ENCODE measurements around the gene ARL3. TPM values are rescaled to one million over a fixed set of nuclear protein-coding genes. Genes with fewer than 3 reads are reported as not detected.

ARL3 gene
- total RNA-seq, 1 donor: 5.8 TPM

GRCh38 chr10:102675666-102676533 is 38.3 kb downstream of the ARL3 start:
- Histone ChIP-seq H2AFZ (ENCODE audit: low read length) (peak overlapping the region; percentile 18), H3K4me3 (ENCODE audit: insufficient read depth, low read length) (peak overlapping the region; percentile 38), H4K20me1 (ENCODE audit: insufficient read depth, low read length) (no peaks in the 10 kb centered on the region), H3K27me3 (ENCODE audit: insufficient read depth, low read length) (no peaks in the 10 kb centered on the region), H3K9me3 (ENCODE audit: low read depth, low read length) (no peaks in the 10 kb centered on the region), H3K79me2 (ENCODE audit: insufficient read depth, low read length) (no peaks in the 10 kb centered on the region), H3K36me3 (ENCODE audit: insufficient read depth, low read length) (no peaks in the 10 kb centered on the region), H3K27ac (ENCODE audit: low read depth, low read length) (peak overlapping the region; percentile 97), H3K4me2 (ENCODE audit: insufficient read depth, low read length) (peak overlapping the region; percentile 90), H3K4me1 (ENCODE audit: insufficient read depth, low read length) (peaks cover 44% of the 10 kb centered on the region)
- DNase-seq (ENCODE audit: insufficient read length, low spot score, missing footprints): peak; percentile 85
- no peak for TF ChIP-seq CTCF (IDR thresholded peaks at IDR 0.05; ENCODE audit: extremely low read depth, low read depth, low read length)

GRCh38 chr10:102675011-102675665 is 39.1 kb downstream of the ARL3 start:
- Histone ChIP-seq H3K4me1 (ENCODE audit: insufficient read depth, low read length) (peaks cover 44% of the 10 kb centered on the region), H3K4me3 (ENCODE audit: insufficient read depth, low read length) (peak overlapping the region; percentile 38), H3K9me3 (ENCODE audit: low read depth, low read length) (no peaks in the 10 kb centered on the region), H4K20me1 (ENCODE audit: insufficient read depth, low read length) (no peaks in the 10 kb centered on the region), H3K79me2 (ENCODE audit: insufficient read depth, low read length) (no peaks in the 10 kb centered on the region), H3K36me3 (ENCODE audit: insufficient read depth, low read length) (no peaks in the 10 kb centered on the region), H3K27ac (ENCODE audit: low read depth, low read length) (peak overlapping the region; percentile 97), H3K4me2 (ENCODE audit: insufficient read depth, low read length) (peak overlapping the region; percentile 90), H3K27me3 (ENCODE audit: insufficient read depth, low read length) (no peaks in the 10 kb centered on the region), H2AFZ (ENCODE audit: low read length) (peak overlapping the region; percentile 18)
- DNase-seq (ENCODE audit: insufficient read length, low spot score, missing footprints): peak; percentile 41
- TF ChIP-seq CTCF (IDR thresholded peaks at IDR 0.05; ENCODE audit: extremely low read depth, low read depth, low read length): no peak

GRCh38 chr10:102674566-102674965 is 39.6 kb downstream of the ARL3 start:
- Histone ChIP-seq H3K9me3 (ENCODE audit: low read depth, low read length) (no peaks in the 10 kb centered on the region), H3K4me1 (ENCODE audit: insufficient read depth, low read length) (peaks cover 44% of the 10 kb centered on the region), H3K4me2 (ENCODE audit: insufficient read depth, low read length) (peak overlapping the region; percentile 90), H3K36me3 (ENCODE audit: insufficient read depth, low read length) (no peaks in the 10 kb centered on the region), H3K79me2 (ENCODE audit: insufficient read depth, low read length) (no peaks in the 10 kb centered on the region), H3K4me3 (ENCODE audit: insufficient read depth, low read length) (peak overlapping the region; percentile 67), H3K27ac (ENCODE audit: low read depth, low read length) (peak overlapping the region; percentile 97), H4K20me1 (ENCODE audit: insufficient read depth, low read length) (no peaks in the 10 kb centered on the region), H3K27me3 (ENCODE audit: insufficient read depth, low read length) (no peaks in the 10 kb centered on the region), H2AFZ (ENCODE audit: low read length) (peak overlapping the region; percentile 80)
- TF ChIP-seq CTCF (IDR thresholded peaks at IDR 0.05; ENCODE audit: extremely low read depth, low read depth, low read length): no peak
- DNase-seq (ENCODE audit: insufficient read length, low spot score, missing footprints): peak; percentile 19

All from osteoblast (primary cell).